GM23338 (cell line): ENCODE data around the gene UPK1A. TPM values are rescaled to one million over a fixed set of nuclear protein-coding genes. Genes with fewer than 3 reads are reported as not detected.

Source experiments
- ATAC-seq: fragments of 200-7000 bp; cut with Tn5 transposase; 3 replicates; pipeline ENCODE4 v1.9.1; 2020
- DNase-seq: peaks from one replicate; pipeline ENCODE4 v3.0.0-alpha.2; 2015; ENCODE audit warnings: low spot score
- H2AFZ ChIP-seq: fragments of 200-600 bp; sonication (generic); 2 replicates; pipeline ENCODE4 v1.8.0; 2016; ENCODE audit warnings: antibody characterized with exemption, mild to moderate bottlenecking, moderate library complexity
- H3F3A ChIP-seq: fragments of 200-600 bp; sonication (generic); replicated peaks from 2 replicates; pipeline ENCODE4 v1.8.0; 2017; ENCODE audit warnings: antibody characterized with exemption, mixed run types, low read depth
- H3K27ac ChIP-seq: fragments of 200-600 bp; sonication (generic); 2 replicates; pipeline ENCODE4 v1.6.1; 2016; ENCODE audit warnings: low read depth
- H3K27me3 ChIP-seq: fragments of 200-600 bp; sonication (generic); 2 replicates; pipeline ENCODE4 v1.8.0; 2016; ENCODE audit warnings: mild to moderate bottlenecking, mixed run types, moderate library complexity; ENCODE audit not compliant: insufficient read depth
- H3K36me3 ChIP-seq: fragments of 200-600 bp; sonication (generic); 2 replicates; pipeline ENCODE4 v1.8.0; 2016; ENCODE audit warnings: mild to moderate bottlenecking; ENCODE audit not compliant: insufficient read depth
- H3K4me1 ChIP-seq: fragments of 200-600 bp; sonication (generic); 2 replicates; pipeline ENCODE4 v1.8.0; 2016; ENCODE audit warnings: mild to moderate bottlenecking, moderate library complexity; ENCODE audit not compliant: insufficient read depth
- H3K4me2 ChIP-seq: fragments of 200-600 bp; sonication (generic); 2 replicates; pipeline ENCODE4 v1.7.1; 2017; ENCODE audit warnings: mixed run types
- H3K4me3 ChIP-seq: fragments of 200-600 bp; sonication (generic); 2 replicates; pipeline ENCODE4 v1.6.1; 2016; ENCODE audit warnings: mixed run types
- H3K79me2 ChIP-seq: fragments of 200-600 bp; sonication (generic); replicated peaks from 2 replicates; pipeline ENCODE4 v1.8.0; 2017; ENCODE audit warnings: mild to moderate bottlenecking; ENCODE audit not compliant: insufficient read depth
- H3K9me2 ChIP-seq: fragments of 200-600 bp; sonication (generic); 2 replicates; pipeline ENCODE4 v1.8.0; 2017; ENCODE audit not compliant: insufficient read depth
- H4K20me1 ChIP-seq: fragments of 200-600 bp; sonication (generic); replicated peaks from 2 replicates; pipeline ENCODE4 v1.8.0; 2017; ENCODE audit warnings: mild to moderate bottlenecking; ENCODE audit not compliant: insufficient read depth
- H3K27ac Mint-ChIP-seq: 2 replicates; pipeline ENCODE4 v1.8.0; 2020; ENCODE audit warnings: inconsistent platforms, mild to moderate bottlenecking, moderate library complexity, mixed read lengths
- H3K27me3 Mint-ChIP-seq: 3 replicates; pipeline ENCODE4 v1.8.0; 2022; ENCODE audit warnings: low read depth, mild to moderate bottlenecking, moderate library complexity, mixed read lengths, inconsistent platforms; ENCODE audit not compliant: insufficient read depth, poor library complexity
- H3K36me3 Mint-ChIP-seq: 3 replicates; pipeline ENCODE4 v1.8.0; 2021; ENCODE audit warnings: low read depth, mild to moderate bottlenecking, inconsistent platforms, moderate library complexity, mixed read lengths
- H3K4me1 Mint-ChIP-seq: 3 replicates; pipeline ENCODE4 v1.8.0; 2020; ENCODE audit warnings: mild to moderate bottlenecking, inconsistent platforms, mixed read lengths
- H3K4me3 Mint-ChIP-seq: 3 replicates; pipeline ENCODE4 v1.8.0; 2021; ENCODE audit warnings: moderate library complexity, mild to moderate bottlenecking, inconsistent platforms, mixed read lengths
- H3K9me3 Mint-ChIP-seq: 3 replicates; pipeline ENCODE4 v1.8.0; 2020; ENCODE audit warnings: moderate library complexity, mild to moderate bottlenecking, inconsistent platforms, mixed read lengths
- CREB1 ChIP-seq: fragments of 250-450 bp; sonication (Bioruptor Pico); IDR thresholded peaks from 2 replicates; pipeline ENCODE4 v1.5.0; 2020; ENCODE audit warnings: low read depth, mild to moderate bottlenecking, moderate library complexity
- EZH2 ChIP-seq: fragments of 200-600 bp; sonication (generic); IDR thresholded peaks from one replicate; pipeline ENCODE4 v1.8.0; 2017; ENCODE audit warnings: antibody characterized with exemption, mild to moderate bottlenecking, low read depth; ENCODE audit not compliant: unreplicated experiment
- EZH2phosphoT487 ChIP-seq: fragments of 200-600 bp; sonication (generic); IDR thresholded peaks from one replicate; pipeline ENCODE4 v1.8.1; 2018; ENCODE audit warnings: antibody characterized with exemption; ENCODE audit not compliant: unreplicated experiment
- JUNB ChIP-seq: IDR thresholded peaks from one replicate; pipeline ENCODE4 v1.6.1; 2016; ENCODE audit warnings: antibody characterized with exemption; ENCODE audit not compliant: unreplicated experiment
- NANOG ChIP-seq: IDR thresholded peaks from 2 replicates; pipeline ENCODE4 v1.6.1; 2016; ENCODE audit warnings: antibody characterized with exemption, borderline replicate concordance
- POLR2AphosphoS5 ChIP-seq: IDR thresholded peaks from 2 replicates; pipeline ENCODE4 v1.6.1; 2016; ENCODE audit warnings: antibody characterized with exemption, low read depth
- REST ChIP-seq: IDR thresholded peaks from one replicate; pipeline ENCODE4 v1.6.1; 2018; ENCODE audit warnings: antibody characterized with exemption; ENCODE audit not compliant: unreplicated experiment
- STAT1 ChIP-seq: IDR thresholded peaks from one replicate; pipeline ENCODE4 v1.6.1; 2016; ENCODE audit warnings: antibody characterized with exemption; ENCODE audit not compliant: unreplicated experiment
- ZNF114 ChIP-seq: fragments of 250-450 bp; sonication (Bioruptor Pico); IDR thresholded peaks from 2 replicates; pipeline ENCODE4 v1.5.0; 2020; ENCODE audit warnings: mild to moderate bottlenecking, moderate library complexity
- ZNF331 ChIP-seq: fragments of 250-450 bp; sonication (Bioruptor Pico); IDR thresholded peaks from 2 replicates; pipeline ENCODE4 v1.5.0; 2020; ENCODE audit warnings: low read depth, mild to moderate bottlenecking, moderate library complexity
- ZNF462 ChIP-seq: fragments of 250-450 bp; sonication (Bioruptor Pico); IDR thresholded peaks from 2 replicates; pipeline ENCODE4 v1.5.0; 2020; ENCODE audit warnings: mild to moderate bottlenecking, moderate library complexity
- polyA plus RNA-seq: library from polyadenylated mRNA; unstranded; fragments of >200 nt; fragmentation: Nextera tagmentation; extraction: Ambion mirVana; gene quantifications from 2 replicates; pipeline ENCODE4 v1.2.1, GENCODE V29; 2016
- total RNA-seq: library from RNA; depleted of rRNA; stranded (reverse); fragments of >200 nt; shearing (Covaris generic); gene quantifications from 2 replicates; pipeline ENCODE4 v1.2.3, GENCODE V29; 2014
- TF ChIP-seq, protein P1 (sequence below): IDR thresholded peaks from 2 replicates; pipeline ENCODE4 v1.6.1; 2016; ENCODE audit warnings: antibody characterized with exemption
- TF ChIP-seq, protein P2 (sequence below), 2 experiments: fragments of 200-600 bp in 1 of 2; sonication (generic) in 1 of 2; conservative IDR thresholded peaks; 2 replicates each; pipeline versions ENCODE4 v1.5.1 to v1.6.1; 2016 to 2017; ENCODE audit warnings: antibody characterized with exemption in 2 of 2, low read depth in 2 of 2, mild to moderate bottlenecking in 2 of 2, moderate library complexity in 1 of 2

The UPK1A gene
- total and polyA plus RNA-seq, 2 experiments from 2014 or later: 0.42 to 1.5 TPM

GRCh38 chr19:35650581-35650980 is 15.7 kb upstream of the UPK1A start:
- Mint-ChIP-seq H3K27ac (no peak overlapping the region), H3K27me3 (peaks cover 15% of the 10 kb centered on the region), H3K4me3 (no peak overlapping the region)

More at GRCh38 chr19:35650581-35650980, 15.7 kb upstream of the UPK1A start:
- Histone ChIP-seq H3K4me1 (peaks cover 5% of the 10 kb centered on the region; the same call in 1 of the 2 replicates), H2AFZ (no peak overlapping the region), H3F3A (0 out of 2 replicates have a peak, but pooled peaks cover 3% of the 10 kb centered on the region), H3K79me2 (peaks cover 21% of the 10 kb centered on the region), H3K27me3 (peaks cover 13% of the 10 kb centered on the region; the same call in 1 of the 2 replicates), H3K36me3 (peaks cover 13% of the 10 kb centered on the region), H3K9me2 (no peaks in the 10 kb centered on the region), H4K20me1 (peaks cover 3% of the 10 kb centered on the region), H3K4me3 (no peak overlapping the region), H3K27ac (no peak overlapping the region), H3K4me2 (no peak overlapping the region)
- H3K36me3 Mint-ChIP-seq: peaks cover 40% of the 10 kb centered on the region
- no peaks in the 10 kb centered on the region for H3K9me3 Mint-ChIP-seq
- DNase-seq (no peak), ATAC-seq (no peak)
- peaks cover 4% of the 10 kb centered on the region for H3K4me1 Mint-ChIP-seq
- TF ChIP-seq EZH2 (no peak), NANOG (no peak), EZH2phosphoT487 (no peak), REST (no peak), JUNB (no peak), POLR2AphosphoS5 (no peak), ZNF114 (CRISPR knock-in tag) (no peak), STAT1 (no peak), CREB1 (no peak), ZNF462 (CRISPR knock-in tag) (no peak), ZNF331 (CRISPR knock-in tag) (no peak)
- TF ChIP-seq, protein P1, sequence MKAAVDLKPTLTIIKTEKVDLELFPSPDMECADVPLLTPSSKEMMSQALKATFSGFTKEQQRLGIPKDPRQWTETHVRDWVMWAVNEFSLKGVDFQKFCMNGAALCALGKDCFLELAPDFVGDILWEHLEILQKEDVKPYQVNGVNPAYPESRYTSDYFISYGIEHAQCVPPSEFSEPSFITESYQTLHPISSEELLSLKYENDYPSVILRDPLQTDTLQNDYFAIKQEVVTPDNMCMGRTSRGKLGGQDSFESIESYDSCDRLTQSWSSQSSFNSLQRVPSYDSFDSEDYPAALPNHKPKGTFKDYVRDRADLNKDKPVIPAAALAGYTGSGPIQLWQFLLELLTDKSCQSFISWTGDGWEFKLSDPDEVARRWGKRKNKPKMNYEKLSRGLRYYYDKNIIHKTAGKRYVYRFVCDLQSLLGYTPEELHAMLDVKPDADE: no peak
- TF ChIP-seq, protein P2, sequence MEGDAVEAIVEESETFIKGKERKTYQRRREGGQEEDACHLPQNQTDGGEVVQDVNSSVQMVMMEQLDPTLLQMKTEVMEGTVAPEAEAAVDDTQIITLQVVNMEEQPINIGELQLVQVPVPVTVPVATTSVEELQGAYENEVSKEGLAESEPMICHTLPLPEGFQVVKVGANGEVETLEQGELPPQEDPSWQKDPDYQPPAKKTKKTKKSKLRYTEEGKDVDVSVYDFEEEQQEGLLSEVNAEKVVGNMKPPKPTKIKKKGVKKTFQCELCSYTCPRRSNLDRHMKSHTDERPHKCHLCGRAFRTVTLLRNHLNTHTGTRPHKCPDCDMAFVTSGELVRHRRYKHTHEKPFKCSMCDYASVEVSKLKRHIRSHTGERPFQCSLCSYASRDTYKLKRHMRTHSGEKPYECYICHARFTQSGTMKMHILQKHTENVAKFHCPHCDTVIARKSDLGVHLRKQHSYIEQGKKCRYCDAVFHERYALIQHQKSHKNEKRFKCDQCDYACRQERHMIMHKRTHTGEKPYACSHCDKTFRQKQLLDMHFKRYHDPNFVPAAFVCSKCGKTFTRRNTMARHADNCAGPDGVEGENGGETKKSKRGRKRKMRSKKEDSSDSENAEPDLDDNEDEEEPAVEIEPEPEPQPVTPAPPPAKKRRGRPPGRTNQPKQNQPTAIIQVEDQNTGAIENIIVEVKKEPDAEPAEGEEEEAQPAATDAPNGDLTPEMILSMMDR (conservative IDR thresholded peaks at IDR 0.05; ENCODE audit: low read depth in 2 of 2): no peak
